Left forelimb (tissue), 1 donor: Measurements from ENCODE around the gene TASOR.
"Not testable (repeated sequence)": the region's sequence is repeated elsewhere in the genome, so short reads cannot be mapped to it uniquely, and the experiment has no call there.

Experiments used
- DNase-seq: peaks from one replicate; pipeline ENCODE4 v3.0.0-alpha.2; 2018; ENCODE audit warnings: low spot score

The TASOR gene

GRCh38 chr3:56683122-56683817, at the start of gene TASOR:
Gene TASOR (minus strand): TSS chr3:56683265. CDS start chr3:56683006, 259 bp downstream.
- peak; percentile 92 for DNase-seq

- no peak for DNase-seq
Measured at GRCh38 chr3:56732109-56732508, 49.0 kb upstream of the TASOR start.

GRCh38 chr3:56725175-56725574, 42.1 kb upstream of the TASOR start:
- DNase-seq, result no peak

GRCh38 chr3:56724676-56725075, 41.6 kb upstream of the TASOR start:
- no peak for DNase-seq

- no peak for DNase-seq
Measured at GRCh38 chr3:56720849-56721248, 37.8 kb upstream of the TASOR start.

- DNase-seq, result not testable (repeated sequence)
Measured at GRCh38 chr3:56718809-56719208, 35.7 kb upstream of the TASOR start.

GRCh38 chr3:56711344-56711743, 28.3 kb upstream of the TASOR start:
- no peak for DNase-seq

GRCh38 chr3:56707412-56707811, 24.3 kb upstream of the TASOR start:
- DNase-seq, result not testable (repeated sequence)

- DNase-seq, result no peak
Measured at GRCh38 chr3:56706629-56707028, 23.6 kb upstream of the TASOR start.

GRCh38 chr3:56704706-56705105, 21.6 kb upstream of the TASOR start:
- DNase-seq, result no peak

GRCh38 chr3:56702490-56703315, 19.6 kb upstream of the TASOR start:
- DNase-seq, result no peak

- no peak for DNase-seq
Measured at GRCh38 chr3:56700151-56700550, 17.1 kb upstream of the TASOR start.

GRCh38 chr3:56694867-56695683, 12.0 kb upstream of the TASOR start:
- DNase-seq, result no peak

- no peak for DNase-seq
Measured at GRCh38 chr3:56693750-56694149, 10.7 kb upstream of the TASOR start.

- not testable (repeated sequence) for DNase-seq
Measured at GRCh38 chr3:56692520-56693433, 9.7 kb upstream of the TASOR start.

GRCh38 chr3:56692001-56692365, 8.9 kb upstream of the TASOR start:
- DNase-seq, result not testable (repeated sequence)

- no peak for DNase-seq
Measured at GRCh38 chr3:56691165-56692000, 8.3 kb upstream of the TASOR start.

- no peak for DNase-seq
Measured at GRCh38 chr3:56689303-56689702, 6.2 kb upstream of the TASOR start.

- DNase-seq, result no peak
Measured at GRCh38 chr3:56688191-56688590, 5.1 kb upstream of the TASOR start.

GRCh38 chr3:56684029-56684428, 964 bp upstream of the TASOR start:
- no peak for DNase-seq
